HG03045 (cell line): ENCODE results near the gene GRIK4.
"Not testable (repeated sequence)": the region's sequence is repeated elsewhere in the genome, so short reads cannot be mapped to it uniquely, and the experiment has no call there.

Source experiments
- ATAC-seq: cut with Tn5 transposase; IDR thresholded peaks from one replicate; pipeline ENCODE4 v1.9.1; 2021; ENCODE audit warnings: mild to moderate bottlenecking, moderate library complexity; ENCODE audit not compliant: unreplicated experiment

The GRIK4 gene

GRCh38 chr11:120571476-120571875 is 59.9 kb downstream of the GRIK4 start:
- ATAC-seq: no peak

GRCh38 chr11:120573756-120574354 is 62.3 kb downstream of the GRIK4 start:
- ATAC-seq: no peak

GRCh38 chr11:120574876-120575275 is 63.3 kb downstream of the GRIK4 start:
- no peak for ATAC-seq

- no peak for ATAC-seq
Observed at GRCh38 chr11:120575461-120575860, 63.9 kb downstream of the GRIK4 start.

GRCh38 chr11:120576606-120577005 is 65.1 kb downstream of the GRIK4 start:
- no peak for ATAC-seq

- no peak for ATAC-seq
Observed at GRCh38 chr11:120577041-120577440, 65.5 kb downstream of the GRIK4 start.

GRCh38 chr11:120577624-120578363 is 66.2 kb downstream of the GRIK4 start:
- no peak for ATAC-seq

- ATAC-seq: no peak
Observed at GRCh38 chr11:120578596-120579154, 67.1 kb downstream of the GRIK4 start.

- peak; percentile 66 for ATAC-seq
Observed at GRCh38 chr11:120579611-120580031, 68.1 kb downstream of the GRIK4 start.

GRCh38 chr11:120581313-120581712 is 69.8 kb downstream of the GRIK4 start:
- no peak for ATAC-seq

GRCh38 chr11:120582535-120582934 is 71.0 kb downstream of the GRIK4 start:
- ATAC-seq: not testable (repeated sequence)

- ATAC-seq: no peak
Observed at GRCh38 chr11:120586072-120586471, 74.5 kb downstream of the GRIK4 start.

GRCh38 chr11:120586728-120587127 is 75.2 kb downstream of the GRIK4 start:
- no peak for ATAC-seq

- ATAC-seq: no peak
Observed at GRCh38 chr11:120587299-120587698, 75.8 kb downstream of the GRIK4 start.

GRCh38 chr11:120589376-120589775 is 77.8 kb downstream of the GRIK4 start:
- ATAC-seq: no peak

GRCh38 chr11:120590472-120590871 is 78.9 kb downstream of the GRIK4 start:
- no peak for ATAC-seq

GRCh38 chr11:120594746-120595145 is 83.2 kb downstream of the GRIK4 start:
- ATAC-seq: no peak

- no peak for ATAC-seq
Observed at GRCh38 chr11:120595557-120595956, 84.0 kb downstream of the GRIK4 start.

- no peak for ATAC-seq
Observed at GRCh38 chr11:120597250-120598215, 86.0 kb downstream of the GRIK4 start.

- ATAC-seq: no peak
Observed at GRCh38 chr11:120598517-120599257, 87.1 kb downstream of the GRIK4 start.
